HS-5 (cell line): Measurements from ENCODE around the gene DNAJA3.

Source experiments
- DNase-seq: peaks from one replicate; pipeline ENCODE4 v3.0.0-alpha.2; 2012; ENCODE audit warnings: low read depth

DNAJA3 gene

DNA sequence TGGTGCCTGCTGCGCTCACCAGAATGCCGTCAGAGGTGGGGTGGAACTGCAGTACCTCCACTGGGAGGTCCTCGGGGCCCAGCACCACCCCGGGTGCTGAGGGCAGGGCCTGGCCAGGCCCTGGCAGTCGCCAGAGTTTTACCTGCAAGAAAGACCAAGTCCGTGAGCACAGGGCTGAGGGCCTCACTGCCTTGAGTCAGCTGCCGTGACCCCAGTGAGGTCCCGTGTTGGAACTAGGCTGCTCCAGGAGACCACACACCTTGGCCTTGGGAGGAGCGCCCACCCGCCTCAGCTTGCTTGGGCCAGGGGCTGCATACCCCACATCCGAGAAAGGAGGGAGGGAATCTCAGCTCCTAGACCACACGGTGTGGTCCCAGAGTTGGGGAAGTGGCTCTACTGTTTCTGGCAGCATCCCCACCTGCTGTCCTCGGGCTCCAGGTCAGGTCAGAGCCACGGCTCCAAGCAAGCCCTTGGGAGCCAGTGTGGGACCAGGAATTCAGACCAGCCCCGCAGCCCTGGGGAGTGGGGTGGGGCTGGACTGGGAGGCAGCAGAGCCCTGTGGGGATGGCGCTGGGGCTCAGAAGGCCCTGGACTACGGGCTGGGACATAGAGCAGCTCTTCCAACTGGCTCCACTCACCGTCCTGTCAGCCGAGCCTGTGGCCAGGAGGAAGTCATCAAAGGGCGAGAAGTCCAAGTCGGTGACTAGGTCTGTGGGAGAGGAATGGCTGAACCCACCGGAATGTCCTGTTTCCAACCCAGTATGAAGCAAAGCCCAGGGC is 17.9 kb upstream of the DNAJA3 start:
- DNase-seq = no peak

DNA sequence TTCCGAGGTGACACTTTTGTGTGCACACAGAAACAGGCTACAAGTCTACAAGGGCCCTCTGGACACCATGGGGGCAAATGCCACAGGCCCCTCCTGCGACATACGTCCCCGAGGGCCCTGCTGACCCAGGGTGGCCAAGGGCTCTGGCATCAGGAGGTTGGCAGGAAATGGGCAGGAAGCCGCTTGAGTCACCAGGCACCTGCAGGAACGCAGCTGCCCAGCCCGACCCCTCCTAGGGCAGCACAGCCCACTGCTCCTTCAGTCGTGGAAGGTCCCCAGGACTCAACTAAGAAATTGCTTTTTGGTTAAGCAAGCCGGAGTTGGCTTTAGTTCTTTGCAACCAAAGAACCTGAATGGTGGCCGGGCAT is 17.4 kb upstream of the DNAJA3 start:
- no peak for DNase-seq

DNA sequence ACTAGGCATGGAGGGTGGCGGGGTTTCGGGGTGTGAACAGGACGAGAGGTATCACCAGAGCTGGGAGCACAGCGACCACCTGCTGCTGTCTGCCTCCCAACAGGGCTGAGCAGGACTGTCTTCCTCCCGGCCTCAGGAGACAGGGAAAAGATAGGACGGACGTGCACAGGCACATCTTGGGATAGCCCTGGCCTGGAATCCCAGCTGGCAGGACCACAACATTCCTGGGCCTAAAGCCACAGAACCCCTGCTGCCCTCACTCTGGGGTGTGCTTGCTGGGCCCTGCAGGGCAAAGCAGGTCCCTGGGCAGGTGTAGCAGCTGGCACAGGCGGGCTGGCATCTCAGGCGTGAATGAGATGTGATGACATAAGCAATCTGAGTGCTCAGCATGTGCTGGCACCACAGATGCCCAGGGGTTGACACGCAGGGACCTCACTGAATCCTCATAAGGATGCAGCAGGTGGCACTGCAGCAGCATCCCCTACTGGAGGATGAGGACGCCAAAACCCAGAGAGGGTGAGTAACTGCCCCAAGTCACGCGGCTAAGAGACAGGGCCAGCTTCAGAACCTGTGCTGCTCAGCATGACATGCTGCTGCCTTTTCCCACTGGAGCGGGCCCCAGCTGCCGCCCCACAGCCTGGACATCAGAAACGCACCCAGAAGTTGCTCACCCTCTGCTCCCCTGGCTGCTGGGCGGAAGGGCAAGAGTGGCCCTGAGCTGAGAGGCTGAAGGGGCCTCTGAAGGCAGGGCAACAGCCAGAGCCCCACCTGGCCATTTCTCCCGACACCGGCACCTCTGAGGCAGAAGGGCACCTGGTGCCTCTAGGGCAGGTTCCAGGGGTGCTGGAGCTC is 16.4 kb upstream of the DNAJA3 start:
- DNase-seq = no peak

DNA sequence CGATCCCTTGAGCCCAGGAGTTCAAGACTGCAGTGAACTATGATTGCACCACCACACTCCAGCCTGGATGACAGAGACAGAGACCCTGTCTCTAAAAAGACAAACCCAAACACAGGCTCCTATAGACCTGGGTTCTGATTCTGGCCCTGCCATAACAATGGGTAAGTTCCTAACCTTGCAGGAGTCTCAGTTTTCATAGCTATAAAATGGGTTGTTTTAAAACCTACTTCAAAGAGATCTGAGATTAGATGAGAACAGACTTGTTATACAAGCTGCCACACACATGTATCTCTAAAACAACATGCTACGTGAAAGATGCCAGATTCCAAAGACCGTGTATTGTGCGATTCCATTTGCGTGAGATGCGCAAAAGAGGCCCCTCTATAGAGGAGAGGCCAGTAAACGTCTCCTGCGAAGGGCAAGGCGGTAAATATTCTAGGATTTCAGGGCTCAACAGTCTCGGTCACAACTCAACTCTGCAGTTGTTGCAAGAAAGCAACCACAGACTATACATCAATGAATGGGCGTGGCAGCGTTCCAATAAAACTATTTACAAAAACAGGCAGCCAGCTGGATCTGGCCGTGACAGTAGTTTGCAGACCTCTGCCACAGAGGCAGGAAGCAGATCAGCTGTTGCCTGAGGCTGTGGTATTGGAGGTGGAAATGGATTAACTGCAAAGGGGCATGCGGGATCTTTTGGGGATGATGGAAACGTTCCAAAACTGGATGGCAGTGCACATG is 15.2 kb upstream of the DNAJA3 start:
- DNase-seq = no peak

DNA sequence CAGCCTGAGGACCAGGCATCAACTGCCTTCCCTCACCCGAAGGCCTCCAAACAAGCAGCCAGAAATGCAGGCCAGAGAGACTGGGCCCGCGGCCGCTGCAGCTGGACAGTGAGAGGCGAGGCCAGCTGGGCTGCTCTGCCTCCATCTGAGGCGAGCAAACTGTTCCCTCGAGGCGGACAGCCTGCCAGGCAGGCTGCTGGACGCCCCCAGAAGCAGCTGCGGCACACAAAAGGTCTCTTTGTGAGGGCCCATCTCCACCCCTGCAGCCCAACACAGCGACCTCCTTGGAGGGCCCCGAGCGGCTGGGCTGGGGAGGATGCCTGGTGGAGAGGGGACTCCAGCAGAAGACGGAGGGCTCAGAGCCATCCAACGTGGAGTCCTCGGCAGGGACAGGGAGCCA is 14.0 kb upstream of the DNAJA3 start:
- no peak for DNase-seq

DNA sequence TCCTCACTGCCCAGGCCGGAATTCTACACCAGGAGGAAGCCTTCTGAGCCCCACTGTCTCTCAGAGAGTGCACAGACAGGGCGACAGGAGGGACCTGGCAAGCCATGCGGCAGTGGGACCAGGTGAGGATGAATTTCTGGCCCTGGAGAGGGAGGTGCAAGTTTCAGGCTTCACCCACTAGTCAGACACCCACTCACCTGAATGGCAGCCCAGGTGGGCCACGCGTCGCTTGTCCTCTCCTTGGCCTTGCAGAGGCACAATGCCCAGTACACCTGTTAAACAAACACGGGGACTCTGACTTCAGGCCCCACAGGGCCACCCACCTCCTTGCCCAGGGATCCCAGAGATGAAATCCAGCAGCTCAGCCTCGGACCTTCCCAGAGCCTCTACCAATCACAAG is 13.5 kb upstream of the DNAJA3 start:
- no peak for DNase-seq

DNA sequence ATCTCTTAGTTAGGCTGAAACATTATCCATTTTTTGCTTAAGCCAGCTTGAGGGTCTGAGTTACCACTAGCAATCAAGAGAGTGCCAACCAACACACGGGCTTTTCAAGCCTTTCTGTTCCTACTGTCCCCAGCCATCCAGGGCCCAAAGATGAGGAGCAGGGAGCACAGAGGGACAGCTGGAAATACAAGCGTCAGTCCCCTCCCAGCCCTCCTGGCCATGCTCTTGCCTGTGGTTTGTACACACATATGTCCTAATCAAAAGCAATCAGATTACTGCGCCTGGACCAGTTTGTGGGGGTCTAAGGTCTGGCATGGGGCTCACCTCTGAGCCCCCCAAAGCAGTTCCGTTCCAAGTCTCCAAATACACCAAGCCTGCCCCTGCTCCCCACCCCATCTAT is 12.8 kb upstream of the DNAJA3 start:
- DNase-seq = no peak

DNA sequence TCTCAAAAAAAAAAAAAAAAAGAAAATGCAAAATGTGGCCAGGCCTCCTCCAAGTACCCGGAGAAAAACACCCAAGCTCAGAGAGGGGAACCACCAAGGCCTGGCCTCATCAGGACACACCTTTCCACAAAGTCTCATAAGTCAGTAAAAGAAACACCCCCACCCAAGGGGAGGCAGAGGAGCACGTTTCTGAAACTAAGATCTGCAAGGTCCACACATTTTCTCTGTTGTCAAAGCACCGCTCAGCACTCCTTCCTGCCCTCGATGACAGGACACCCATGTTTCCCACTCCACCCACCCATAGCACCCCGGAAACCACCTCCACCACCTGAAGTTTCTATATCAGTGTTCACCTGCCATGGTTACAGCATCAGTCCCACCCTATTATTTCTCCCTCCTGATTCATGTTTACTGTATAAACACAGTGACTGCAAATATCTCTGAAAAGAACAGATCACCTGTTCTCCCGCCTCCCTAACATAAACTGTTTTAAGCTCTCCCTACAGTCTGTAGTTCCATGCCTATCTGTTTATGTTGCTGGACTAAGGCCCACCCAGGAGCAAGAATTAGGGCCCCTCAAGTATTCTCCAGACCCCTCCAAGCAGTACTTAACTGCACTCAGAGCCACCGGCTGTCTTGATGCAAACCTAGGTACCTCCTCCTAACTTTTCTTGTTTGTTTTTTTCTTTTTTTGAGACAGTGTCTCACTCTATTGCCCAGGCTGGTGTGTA is 11.3 kb upstream of the DNAJA3 start:
- no peak for DNase-seq

DNA sequence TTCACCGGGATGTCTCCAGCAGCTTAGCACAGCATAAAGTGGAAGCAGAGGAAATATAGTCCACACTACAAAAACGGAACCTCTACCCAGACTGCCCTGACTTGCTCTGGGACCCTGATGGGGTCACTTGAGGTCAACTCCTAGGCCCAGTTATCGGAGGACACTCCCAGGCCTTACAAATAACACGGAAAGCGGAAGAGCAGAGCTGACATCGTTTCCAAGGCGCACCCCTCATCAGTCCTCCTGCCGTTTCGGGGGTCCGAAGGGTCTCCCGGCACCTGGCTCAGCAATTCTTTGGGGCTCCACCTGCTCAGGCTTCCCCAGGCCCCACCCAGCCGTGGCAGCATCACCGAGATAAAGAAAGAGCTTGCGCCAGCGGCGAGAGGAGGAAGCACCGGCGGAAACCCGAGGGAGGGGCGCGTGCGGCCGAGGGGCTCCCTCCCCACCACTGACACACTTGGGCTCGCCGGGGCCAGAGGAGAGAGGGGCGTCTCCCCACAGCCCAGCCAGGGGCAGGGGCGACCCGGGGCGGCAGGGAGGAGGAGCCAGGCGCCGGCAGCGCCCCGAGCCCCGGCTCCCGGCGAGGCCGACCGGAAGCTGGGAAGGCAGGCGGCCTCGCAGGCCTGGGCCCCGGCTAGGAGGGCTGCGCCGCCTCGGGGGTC is 10.0 kb upstream of the DNAJA3 start:
- no peak for DNase-seq

DNA sequence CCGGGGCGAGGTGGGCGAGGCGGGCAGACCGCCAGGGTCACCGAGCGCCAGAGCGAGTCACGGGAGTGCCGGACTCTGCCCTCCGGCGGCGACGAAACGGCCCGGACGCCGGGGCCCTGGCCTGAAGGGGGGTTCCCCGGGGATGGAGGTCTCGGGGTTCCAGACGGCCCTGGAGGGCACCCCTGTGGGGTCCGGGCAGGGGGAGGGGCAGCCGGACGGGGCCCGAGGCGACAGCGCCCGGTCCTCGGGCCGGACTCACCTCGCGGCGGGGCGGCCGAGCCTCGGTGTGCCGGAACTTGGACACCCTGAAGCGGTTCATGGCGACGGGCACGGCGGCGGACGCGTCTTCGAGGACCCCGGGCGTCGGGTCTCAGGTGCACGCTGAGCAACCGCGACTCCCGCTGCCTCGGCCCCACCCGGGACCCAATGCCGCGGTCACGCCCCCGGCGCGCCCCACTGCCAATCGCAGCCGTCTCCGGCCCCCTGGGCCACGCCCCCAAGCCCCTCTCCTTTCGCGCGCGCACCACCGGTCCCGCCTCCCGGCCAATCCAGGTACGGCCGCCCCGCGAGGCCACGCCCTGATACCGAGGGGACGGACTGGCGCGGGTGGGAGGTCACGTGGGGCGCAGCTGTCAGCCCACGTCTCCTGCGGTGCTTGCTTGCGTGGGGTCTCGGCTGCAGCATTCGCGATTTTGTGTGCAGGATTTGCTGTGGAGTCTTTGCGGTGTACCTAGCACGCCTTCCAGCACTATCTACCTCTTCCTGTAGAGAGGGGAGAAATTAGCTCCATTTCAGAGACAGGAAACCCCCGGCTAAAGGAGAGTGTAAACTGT is 9.3 kb upstream of the DNAJA3 start, which contains the start of gene CORO7:
Gene CORO7 (minus strand): TSS at position 397 of the 833 bp plus-strand sequence. CDS start 78 bp downstream, at position 319.
- no peak for DNase-seq

DNA sequence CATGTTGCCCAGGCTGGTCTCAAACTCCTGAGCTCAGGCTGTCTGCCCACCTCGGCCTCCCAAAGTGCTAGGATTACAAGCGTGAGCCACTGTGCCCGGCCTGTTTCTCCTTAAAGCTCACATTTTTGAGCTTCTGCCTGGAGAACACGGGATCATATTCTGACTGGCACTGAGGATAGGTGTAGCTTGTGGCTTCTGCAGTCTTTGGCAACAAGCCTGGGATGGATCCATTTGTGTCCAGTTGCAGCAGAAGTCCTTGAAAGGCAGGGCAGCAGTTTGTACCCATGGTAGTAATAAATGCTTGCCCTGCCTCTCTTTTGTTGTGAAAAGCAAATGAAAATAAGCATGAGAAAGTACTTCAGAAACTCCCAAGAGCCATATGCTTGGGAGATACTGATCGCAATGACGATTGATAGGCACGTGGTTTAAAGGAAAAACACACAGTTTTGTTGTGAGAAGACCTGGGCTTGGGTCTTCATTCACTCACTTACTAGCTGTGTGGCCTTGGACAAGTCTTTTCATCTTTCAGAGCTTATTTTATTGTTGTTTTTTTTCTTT is 6.2 kb upstream of the DNAJA3 start:
- no peak for DNase-seq

DNA sequence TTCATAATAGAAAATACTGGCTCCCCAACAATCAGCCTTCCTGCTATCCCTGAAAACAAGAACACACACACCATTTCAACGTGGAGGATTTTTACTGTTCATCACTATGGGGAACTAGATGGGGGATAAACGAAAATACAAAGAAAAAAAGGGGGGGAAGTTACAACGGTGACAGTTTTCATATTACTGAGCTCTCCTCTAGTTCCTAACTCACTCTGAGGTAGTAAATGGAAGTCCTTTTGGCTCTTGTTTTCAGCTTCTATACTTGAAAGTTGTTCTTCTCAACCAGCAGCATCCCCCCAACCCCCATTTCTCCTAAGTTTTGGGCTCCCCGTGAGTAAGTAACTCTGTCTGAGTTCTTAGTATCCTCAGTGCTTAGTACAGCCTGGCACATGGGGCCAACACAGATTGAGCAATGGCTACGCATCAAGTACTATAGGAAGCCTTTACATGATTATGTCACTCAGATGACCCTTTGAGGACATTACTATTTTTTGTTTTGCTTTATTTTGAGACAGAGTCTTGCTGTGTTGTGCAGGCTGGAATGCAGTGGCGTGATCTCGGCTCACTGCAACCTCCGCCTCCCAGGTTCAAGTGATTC is 5.1 kb upstream of the DNAJA3 start:
- no peak for DNase-seq

DNA sequence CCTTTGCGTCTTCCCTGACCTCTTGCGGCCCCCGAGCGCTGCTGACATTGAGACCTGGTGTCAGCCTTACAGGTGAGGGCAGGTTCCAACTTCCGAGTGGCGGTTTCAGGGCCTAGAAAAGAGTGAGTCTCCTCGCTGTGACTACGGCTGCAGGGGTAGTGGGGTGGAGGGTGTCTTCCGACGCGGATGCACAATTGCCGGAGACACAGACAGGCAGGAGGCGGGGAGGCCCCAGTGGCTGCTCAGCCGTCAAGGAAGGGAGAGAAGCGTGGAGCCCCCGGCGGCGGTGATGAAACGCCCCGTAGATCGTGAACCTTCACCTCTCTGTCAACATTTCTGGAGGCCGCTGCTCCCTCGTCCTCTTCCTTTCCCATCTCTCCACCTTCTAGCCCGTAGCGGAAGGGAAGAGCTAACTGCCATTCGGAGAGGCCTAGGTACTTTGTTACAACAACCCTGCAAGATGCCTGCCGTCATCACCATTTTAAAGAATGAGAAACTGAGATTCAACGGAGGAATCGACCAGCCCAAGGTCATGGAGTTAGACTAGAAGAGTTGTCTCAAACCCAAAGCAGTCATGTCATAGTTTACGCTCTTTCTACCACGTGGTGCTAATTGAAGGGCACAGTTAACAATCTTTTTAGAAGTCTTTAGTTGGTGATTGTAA is 485 bp downstream of the DNAJA3 start:
- no peak for DNase-seq

DNA sequence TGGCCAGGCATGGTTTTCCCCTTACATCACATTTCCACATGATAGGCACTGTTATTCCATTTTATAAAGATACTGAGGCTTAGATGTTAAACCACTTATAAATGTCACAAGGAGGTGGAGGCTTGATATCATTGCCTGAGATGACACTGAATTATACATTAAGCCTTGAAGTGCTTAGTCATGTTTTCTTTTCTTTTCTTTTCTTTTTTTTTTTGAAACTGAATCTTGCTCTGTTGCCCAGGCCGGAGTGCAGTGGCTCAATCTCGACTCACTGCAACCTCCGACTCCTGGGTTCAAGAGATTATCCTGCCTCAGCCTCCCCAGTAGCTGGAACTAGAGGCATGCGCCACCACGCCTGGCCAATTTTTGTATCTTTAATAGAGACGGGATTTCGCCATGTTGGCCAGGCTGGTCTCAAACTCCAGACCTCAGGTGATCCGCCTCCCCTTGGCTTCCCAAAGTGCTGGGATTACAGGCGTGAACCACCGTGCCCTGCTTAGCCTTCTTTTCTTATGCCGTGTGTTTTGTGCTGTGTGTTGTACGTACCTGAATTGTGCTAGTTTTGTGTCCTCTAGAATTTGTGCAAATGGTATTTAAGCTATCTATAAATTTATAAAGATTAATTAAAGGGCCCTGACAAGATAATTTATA is 1.2 kb downstream of the DNAJA3 start:
- DNase-seq = no peak

DNA sequence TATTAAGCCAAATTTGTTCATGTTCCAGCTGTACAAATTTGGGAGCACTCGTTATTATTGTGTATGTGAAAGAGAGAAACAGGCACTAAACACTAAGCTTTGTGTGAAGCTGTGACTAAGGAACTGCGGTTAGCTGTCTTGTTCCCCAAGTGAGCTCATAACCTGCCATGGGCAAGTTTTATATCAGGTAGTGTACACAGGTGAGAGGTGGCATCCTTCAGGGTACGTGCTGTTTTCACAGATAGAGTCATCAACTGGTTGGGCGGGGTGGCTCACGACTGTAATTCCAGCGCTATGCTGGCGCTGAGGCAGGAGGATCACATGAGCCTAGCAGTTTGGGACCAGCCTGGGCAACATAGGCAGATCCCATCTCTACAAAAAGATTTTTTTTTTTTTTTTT is 2.8 kb downstream of the DNAJA3 start:
- DNase-seq = no peak

DNA sequence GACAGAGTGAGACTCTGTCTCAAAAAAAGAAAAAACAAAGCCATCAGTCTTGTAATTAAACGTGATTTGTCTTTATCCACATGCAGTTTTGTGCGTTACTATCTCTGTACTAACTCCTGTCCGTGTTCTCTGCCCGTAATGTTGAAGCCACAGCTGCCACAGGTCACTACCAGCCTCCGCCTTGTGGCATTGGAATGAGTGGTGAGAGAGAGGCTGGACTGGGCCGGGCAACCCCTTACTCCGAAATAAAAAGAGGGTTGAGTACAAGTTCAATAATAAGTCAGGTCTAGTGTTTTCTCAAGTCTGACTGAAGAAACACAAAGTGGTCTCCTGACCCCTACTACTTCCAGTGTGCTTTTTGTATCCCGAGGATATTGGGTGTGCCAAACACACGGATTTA is 5.4 kb downstream of the DNAJA3 start:
- no peak for DNase-seq

DNA sequence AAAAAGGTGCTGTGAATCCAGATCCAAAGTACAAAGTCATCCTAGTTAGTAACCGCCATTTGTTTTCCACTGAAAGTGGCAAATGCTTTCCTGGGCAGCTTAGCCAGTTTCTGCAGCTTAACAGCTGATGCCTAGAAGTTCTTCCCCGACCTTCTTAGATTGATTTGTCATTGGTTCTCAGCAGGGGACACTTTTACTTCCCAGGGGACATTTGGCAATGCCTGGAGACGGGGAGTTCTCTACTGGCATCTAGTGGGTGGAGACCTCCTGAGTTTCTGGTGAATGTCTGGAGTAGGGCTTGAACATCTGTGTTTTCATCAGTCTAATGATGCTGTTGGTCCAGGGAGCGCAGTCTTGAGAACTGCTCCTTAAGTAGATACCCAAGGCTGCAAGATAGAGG is 7.6 kb downstream of the DNAJA3 start:
- DNase-seq = no peak

DNA sequence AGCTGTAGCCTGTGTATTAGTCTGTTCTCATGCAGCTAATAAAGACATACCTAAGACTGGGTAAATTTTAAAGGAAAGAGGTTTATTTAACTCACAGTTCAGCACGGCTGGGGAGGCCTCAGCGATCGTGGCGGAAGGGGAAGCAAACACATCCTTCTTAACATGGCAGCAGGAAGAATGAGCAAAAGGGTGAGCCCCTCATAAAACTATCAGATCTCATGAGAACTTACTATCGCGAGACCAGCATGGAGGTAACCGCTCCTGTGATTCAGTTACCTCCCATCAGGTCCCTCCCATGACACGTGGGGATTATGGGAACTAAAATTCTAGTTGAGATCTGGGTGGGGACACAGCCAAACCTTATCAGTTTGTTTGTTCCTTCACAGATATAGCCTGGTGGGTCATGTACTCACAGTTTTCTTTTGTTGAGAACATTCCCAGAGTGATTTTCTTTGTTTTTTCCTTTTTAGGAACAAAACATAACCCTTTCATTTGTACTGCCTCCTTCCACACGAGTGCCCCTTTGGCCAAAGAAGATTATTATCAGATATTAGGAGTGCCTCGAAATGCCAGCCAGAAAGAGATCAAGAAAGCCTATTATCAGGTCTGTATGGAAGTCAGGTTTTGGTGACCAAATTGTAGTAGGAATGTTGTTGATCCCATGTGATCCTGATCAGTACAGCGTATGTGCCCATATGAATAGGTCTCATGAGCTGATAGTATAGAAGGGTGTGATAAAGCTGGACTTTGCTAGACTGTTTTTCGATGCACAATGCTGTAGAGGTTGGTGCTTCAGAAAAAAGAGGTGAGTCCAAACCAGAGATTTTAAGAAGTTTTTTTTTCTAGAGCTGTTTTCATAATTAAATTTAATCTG is 8.5 kb downstream of the DNAJA3 start:
- DNase-seq = no peak
